Hepatocyte (in vitro differentiated cells): ENCODE measurements around the gene STRA8. TPM values are rescaled to one million over a fixed set of nuclear protein-coding genes. Genes with fewer than 3 reads are reported as not detected.

Source experiments
- DNase-seq: peaks from one replicate; pipeline ENCODE4 v3.0.0-alpha.2; 2016; ENCODE audit warnings: low spot score
- H2AFZ ChIP-seq: fragments of 200-600 bp; sonication (generic); 2 replicates; pipeline ENCODE4 v1.6.0; 2016; ENCODE audit warnings: antibody characterized with exemption, mild to moderate bottlenecking
- H3K27ac ChIP-seq: fragments of 200-600 bp; sonication (generic); 2 replicates; pipeline ENCODE4 v1.5.1; 2016; ENCODE audit warnings: mild to moderate bottlenecking
- H3K27me3 ChIP-seq: fragments of 200-600 bp; sonication (generic); 2 replicates; pipeline ENCODE4 v1.6.1; 2016
- H3K36me3 ChIP-seq: fragments of 200-600 bp; sonication (generic); replicated peaks from 2 replicates; pipeline ENCODE4 v1.5.1; 2016; ENCODE audit warnings: low read depth; ENCODE audit not compliant: insufficient read depth
- H3K4me1 ChIP-seq: fragments of 200-600 bp; sonication (generic); 2 replicates; pipeline ENCODE4 v1.5.1; 2016; ENCODE audit warnings: mild to moderate bottlenecking, moderate library complexity; ENCODE audit not compliant: insufficient read depth
- H3K4me2 ChIP-seq: fragments of 200-600 bp; sonication (generic); 2 replicates; pipeline ENCODE4 v1.6.0; 2016
- H3K4me3 ChIP-seq: fragments of 200-600 bp; sonication (generic); 2 replicates; pipeline ENCODE4 v1.5.1; 2016; ENCODE audit warnings: mild to moderate bottlenecking
- H3K79me2 ChIP-seq: fragments of 200-600 bp; sonication (generic); 2 replicates; pipeline ENCODE4 v1.6.0; 2017; ENCODE audit warnings: mild to moderate bottlenecking
- H3K9me2 ChIP-seq: fragments of 200-600 bp; sonication (generic); replicated peaks from 2 replicates; pipeline ENCODE4 v1.6.0; 2017; ENCODE audit warnings: mild to moderate bottlenecking; ENCODE audit not compliant: insufficient read depth
- H3K9me3 ChIP-seq: fragments of 200-600 bp; sonication (generic); 2 replicates; pipeline ENCODE4 v1.5.1; 2016; ENCODE audit warnings: low read depth, mild to moderate bottlenecking
- H4K20me1 ChIP-seq: fragments of 200-600 bp; sonication (generic); 2 replicates; pipeline ENCODE4 v1.6.0; 2016; ENCODE audit warnings: mild to moderate bottlenecking; ENCODE audit not compliant: insufficient read depth, poor library complexity, severe bottlenecking
- CTCF ChIP-seq: fragments of 200-600 bp; sonication (generic); IDR thresholded peaks from 2 replicates; pipeline ENCODE4 v1.5.1; 2016; ENCODE audit warnings: antibody characterized with exemption, mild to moderate bottlenecking; ENCODE audit not compliant: poor library complexity
- EZH2 ChIP-seq: fragments of 200-600 bp; sonication (generic); IDR thresholded peaks from 2 replicates; pipeline ENCODE4 v1.6.1; 2016; ENCODE audit warnings: antibody characterized with exemption, mild to moderate bottlenecking, borderline replicate concordance
- EZH2phosphoT487 ChIP-seq: fragments of 200-600 bp; sonication (generic); IDR thresholded peaks from one replicate; pipeline ENCODE4 v1.6.1; 2018; ENCODE audit warnings: antibody characterized with exemption, mild to moderate bottlenecking, low read depth, moderate library complexity; ENCODE audit not compliant: unreplicated experiment, severe bottlenecking
- WGBS: methylation state at CpG from one replicate; pipeline ENCODE4 v1.1.6; 2016; ENCODE audit warnings: low lambda C conversion rate; ENCODE audit errors: missing lambda C conversion rate; 5-methylcytosine and 5-hydroxymethylcytosine counted together
- polyA plus RNA-seq: library from polyadenylated mRNA; unstranded; fragments of >200 nt; fragmentation: Nextera tagmentation; extraction: Ambion mirVana; gene quantifications from 2 replicates; pipeline ENCODE4 v1.2.1, GENCODE V29; 2016
- total RNA-seq: library from RNA; depleted of rRNA; stranded (reverse); fragments of >200 nt; gene quantifications from 2 replicates; pipeline ENCODE4 v1.2.3, GENCODE V29; 2014

STRA8 gene
- total and polyA plus RNA-seq, 2 experiments from 2014 or later = not detected

- H3K9me3 ChIP-seq = no peaks in the 10 kb centered on the region
- no peak overlapping the region for H3K4me3 ChIP-seq
- no peaks in the 10 kb centered on the region for H3K36me3 ChIP-seq
- H3K79me2 ChIP-seq = peaks cover 8% of the 10 kb centered on the region
- no peaks in the 10 kb centered on the region for H4K20me1 ChIP-seq
- peak overlapping the region; percentile 27 for H3K4me2 ChIP-seq
- H3K27me3 ChIP-seq = no peaks in the 10 kb centered on the region
- H2AFZ ChIP-seq = no peak overlapping the region
- 84% methylated on average over 8 of the region's 8 CpGs for WGBS
- H3K9me2 ChIP-seq = no peaks in the 10 kb centered on the region
- peaks cover 11% of the 10 kb centered on the region for H3K4me1 ChIP-seq
- TF ChIP-seq EZH2phosphoT487 (no peak), CTCF (no peak), EZH2 (no peak)
- peak overlapping the region; percentile 17 for H3K27ac ChIP-seq
- DNase-seq = no peak
These were observed 26.1 kb upstream of the STRA8 start for GRCh38 chr7:135207406-135208101.

- no peak overlapping the region for H3K4me3 ChIP-seq
- H3K9me2 ChIP-seq = no peaks in the 10 kb centered on the region
- H2AFZ ChIP-seq = no peak overlapping the region
- H3K27ac ChIP-seq = peak overlapping the region; percentile 17
- no peaks in the 10 kb centered on the region for H3K27me3 ChIP-seq
- peak overlapping the region; percentile 27 for H3K4me2 ChIP-seq
- no peaks in the 10 kb centered on the region for H3K9me3 ChIP-seq
- H4K20me1 ChIP-seq = no peaks in the 10 kb centered on the region
- H3K79me2 ChIP-seq = peaks cover 8% of the 10 kb centered on the region
- H3K36me3 ChIP-seq = no peaks in the 10 kb centered on the region
- peaks cover 11% of the 10 kb centered on the region for H3K4me1 ChIP-seq
- DNase-seq = no peak
- TF ChIP-seq EZH2 (no peak), CTCF (no peak), EZH2phosphoT487 (no peak)
- WGBS = 84% methylated on average over 6 of the region's 6 CpGs
These were observed 25.4 kb upstream of the STRA8 start for GRCh38 chr7:135208102-135208793.

- peak overlapping the region; percentile 25 for H3K4me2 ChIP-seq
- H4K20me1 ChIP-seq = no peaks in the 10 kb centered on the region
- no peaks in the 10 kb centered on the region for H3K9me2 ChIP-seq
These were observed 24.3 kb upstream of the STRA8 start for GRCh38 chr7:135209225-135209834.

More at GRCh38 chr7:135209225-135209834, 24.3 kb upstream of the STRA8 start:
- Histone ChIP-seq H3K36me3 (no peaks in the 10 kb centered on the region), H3K4me1 (peaks cover 11% of the 10 kb centered on the region), H2AFZ (no peak overlapping the region), H3K27ac (no peak overlapping the region), H3K9me3 (no peaks in the 10 kb centered on the region), H3K27me3 (no peaks in the 10 kb centered on the region), H3K79me2 (peaks cover 8% of the 10 kb centered on the region), H3K4me3 (no peak overlapping the region)
- no peak for DNase-seq
- WGBS = 78% methylated on average over 7 of the region's 7 CpGs
- no peak for TF ChIP-seq EZH2phosphoT487
- TF ChIP-seq EZH2 = no peak
- no peak for TF ChIP-seq CTCF
